Esophagus muscularis mucosa (tissue), 3 donors: ENCODE results near the gene SLC35F3.

Source experiments
- POLR2A ChIP-seq: fragments of 450-650 bp; IDR thresholded peaks from one replicate; pipeline ENCODE4 v1.6.1; 2017; ENCODE audit warnings: antibody characterized with exemption, moderate library complexity, mild to moderate bottlenecking, low read depth
- TF ChIP-seq, protein P1 (sequence below), 3 experiments: fragments of 200-600 bp in 2 of 3; fragments of 450-650 bp in 1 of 3; sonication (generic) in 2 of 3; IDR thresholded peaks; one replicate each; pipeline ENCODE4 v1.5.1; 2017 to 2019; ENCODE audit warnings: antibody characterized with exemption in 3 of 3, mild to moderate bottlenecking in 2 of 3, moderate library complexity in 1 of 3

GRCh38 chr1:234134878-234135277 lies 230.4 kb downstream of the SLC35F3 start:
- TF ChIP-seq, protein P1, sequence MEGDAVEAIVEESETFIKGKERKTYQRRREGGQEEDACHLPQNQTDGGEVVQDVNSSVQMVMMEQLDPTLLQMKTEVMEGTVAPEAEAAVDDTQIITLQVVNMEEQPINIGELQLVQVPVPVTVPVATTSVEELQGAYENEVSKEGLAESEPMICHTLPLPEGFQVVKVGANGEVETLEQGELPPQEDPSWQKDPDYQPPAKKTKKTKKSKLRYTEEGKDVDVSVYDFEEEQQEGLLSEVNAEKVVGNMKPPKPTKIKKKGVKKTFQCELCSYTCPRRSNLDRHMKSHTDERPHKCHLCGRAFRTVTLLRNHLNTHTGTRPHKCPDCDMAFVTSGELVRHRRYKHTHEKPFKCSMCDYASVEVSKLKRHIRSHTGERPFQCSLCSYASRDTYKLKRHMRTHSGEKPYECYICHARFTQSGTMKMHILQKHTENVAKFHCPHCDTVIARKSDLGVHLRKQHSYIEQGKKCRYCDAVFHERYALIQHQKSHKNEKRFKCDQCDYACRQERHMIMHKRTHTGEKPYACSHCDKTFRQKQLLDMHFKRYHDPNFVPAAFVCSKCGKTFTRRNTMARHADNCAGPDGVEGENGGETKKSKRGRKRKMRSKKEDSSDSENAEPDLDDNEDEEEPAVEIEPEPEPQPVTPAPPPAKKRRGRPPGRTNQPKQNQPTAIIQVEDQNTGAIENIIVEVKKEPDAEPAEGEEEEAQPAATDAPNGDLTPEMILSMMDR (IDR thresholded peaks at IDR 0.05) = no peak
- no peak for TF ChIP-seq POLR2A
